Measurements from ENCODE around the gene PTGES3L. TPM values are rescaled to one million over a fixed set of nuclear protein-coding genes. Genes with fewer than 3 reads are reported as not detected.

The PTGES3L gene
- total and polyA plus RNA-seq, 2 donors: 6.8 to 18.6 TPM

DNA sequence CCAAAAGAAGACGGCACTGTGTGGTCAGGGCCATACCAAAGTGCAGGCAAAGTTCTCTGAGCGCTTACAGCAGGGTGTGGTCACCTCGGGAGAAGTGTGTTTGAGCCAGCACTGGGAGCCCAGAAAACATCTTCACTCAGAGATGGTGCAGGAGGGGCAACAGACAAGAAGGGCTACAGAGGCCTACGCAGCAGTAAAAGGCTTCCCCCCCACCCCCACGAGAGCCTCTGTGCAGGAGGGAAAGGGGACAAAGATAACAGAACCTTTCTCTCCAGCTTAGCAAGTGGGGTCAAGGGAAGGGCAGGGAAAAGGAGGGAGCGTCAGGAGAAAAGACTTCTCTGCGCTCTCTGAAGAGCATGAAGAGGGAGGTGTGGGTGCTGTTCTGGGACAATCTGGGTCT lies 39.5 kb upstream of the PTGES3L start:
- H3K27ac ChIP-seq (ENCODE audit: low read depth): peak overlapping the region; percentile 42
- H3K4me3 ChIP-seq (ENCODE audit: low read depth, low read length): no peak overlapping the region
- WGBS: 24% methylated on average over 7 of the region's 7 CpGs
- peaks cover 1% of the 10 kb centered on the region for H3K4me1 ChIP-seq (ENCODE audit: insufficient read depth)
- DNase-seq (ENCODE audit: extremely low spot score): no peak
- H3K36me3 ChIP-seq (ENCODE audit: insufficient read depth): no peaks in the 10 kb centered on the region

DNA sequence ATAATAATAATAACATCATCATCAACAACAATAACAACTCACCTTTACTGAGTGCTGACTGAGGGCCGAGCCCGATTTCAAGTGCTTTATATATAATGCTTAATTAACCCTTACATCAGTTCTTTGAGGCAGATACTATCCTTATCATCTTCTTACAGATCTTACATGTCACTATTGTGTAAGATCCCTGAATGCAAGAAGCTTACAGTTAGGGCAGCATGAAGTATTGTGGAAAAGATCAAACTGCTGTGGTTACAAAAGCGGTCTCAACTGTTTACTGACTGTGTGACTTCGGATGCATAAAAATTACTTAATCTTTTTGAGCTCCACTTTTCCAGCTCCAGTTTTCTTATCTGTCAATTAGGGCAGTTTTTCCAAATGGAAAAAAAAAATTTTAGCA lies 39.1 kb upstream of the PTGES3L start:
- Histone ChIP-seq H3K4me3 (ENCODE audit: low read depth, low read length) (no peak overlapping the region), H3K36me3 (ENCODE audit: insufficient read depth) (no peaks in the 10 kb centered on the region), H3K27ac (ENCODE audit: low read depth) (no peak overlapping the region), H3K4me1 (ENCODE audit: insufficient read depth) (peaks cover 1% of the 10 kb centered on the region)
- no peak for DNase-seq (ENCODE audit: extremely low spot score)
- 40% methylated on average over 4 of the region's 4 CpGs for WGBS

GRCh38 chr17:43018008-43018853 lies 38.4 kb upstream of the PTGES3L start:
- no peak for DNase-seq (ENCODE audit: extremely low spot score)
- 65% methylated on average over 19 of the region's 19 CpGs for WGBS
- Histone ChIP-seq H3K36me3 (ENCODE audit: insufficient read depth) (no peaks in the 10 kb centered on the region), H3K4me3 (ENCODE audit: low read depth, low read length) (no peak overlapping the region), H3K27ac (ENCODE audit: low read depth) (no peak overlapping the region), H3K4me1 (ENCODE audit: insufficient read depth) (peaks cover 1% of the 10 kb centered on the region)

DNA sequence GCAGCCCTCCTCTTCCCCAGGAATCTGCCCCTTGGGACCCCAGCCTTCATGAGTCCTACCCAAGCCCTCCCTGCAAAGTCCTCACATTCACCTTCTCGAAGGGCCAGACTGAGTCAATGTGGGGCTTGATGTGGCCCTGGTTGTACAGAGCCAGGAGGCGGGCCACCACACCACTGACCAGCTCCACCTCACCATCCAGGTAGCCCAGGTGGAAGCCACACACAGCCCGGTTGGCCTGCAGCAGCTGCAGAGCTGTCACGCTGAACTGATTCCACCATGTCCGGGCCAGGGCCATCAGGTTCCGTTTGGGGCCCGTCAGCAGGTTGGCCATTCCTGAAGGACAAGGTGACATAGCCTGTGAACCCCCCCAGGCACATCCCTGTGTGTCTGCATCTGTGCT lies 36.3 kb upstream of the PTGES3L start:
- no peak for DNase-seq (ENCODE audit: extremely low spot score)
- H3K36me3 ChIP-seq (ENCODE audit: insufficient read depth): peaks cover 2% of the 10 kb centered on the region
- 85% methylated on average over 7 of the region's 7 CpGs for WGBS
- H3K4me3 ChIP-seq (ENCODE audit: low read depth, low read length): no peak overlapping the region
- H3K4me1 ChIP-seq (ENCODE audit: insufficient read depth): peaks cover 1% of the 10 kb centered on the region
- H3K27ac ChIP-seq (ENCODE audit: low read depth): peak overlapping the region; percentile 7

- no peak for DNase-seq (ENCODE audit: extremely low spot score)
- no peak overlapping the region for H3K4me3 ChIP-seq (ENCODE audit: low read depth, low read length)
- peaks cover 1% of the 10 kb centered on the region for H3K4me1 ChIP-seq (ENCODE audit: insufficient read depth)
- no peak overlapping the region for H3K27ac ChIP-seq (ENCODE audit: low read depth)
- 54% methylated on average over 9 of the region's 9 CpGs for WGBS
- peaks cover 2% of the 10 kb centered on the region for H3K36me3 ChIP-seq (ENCODE audit: insufficient read depth)
Observed at GRCh38 chr17:43015579-43015978, 35.7 kb upstream of the PTGES3L start.

DNA sequence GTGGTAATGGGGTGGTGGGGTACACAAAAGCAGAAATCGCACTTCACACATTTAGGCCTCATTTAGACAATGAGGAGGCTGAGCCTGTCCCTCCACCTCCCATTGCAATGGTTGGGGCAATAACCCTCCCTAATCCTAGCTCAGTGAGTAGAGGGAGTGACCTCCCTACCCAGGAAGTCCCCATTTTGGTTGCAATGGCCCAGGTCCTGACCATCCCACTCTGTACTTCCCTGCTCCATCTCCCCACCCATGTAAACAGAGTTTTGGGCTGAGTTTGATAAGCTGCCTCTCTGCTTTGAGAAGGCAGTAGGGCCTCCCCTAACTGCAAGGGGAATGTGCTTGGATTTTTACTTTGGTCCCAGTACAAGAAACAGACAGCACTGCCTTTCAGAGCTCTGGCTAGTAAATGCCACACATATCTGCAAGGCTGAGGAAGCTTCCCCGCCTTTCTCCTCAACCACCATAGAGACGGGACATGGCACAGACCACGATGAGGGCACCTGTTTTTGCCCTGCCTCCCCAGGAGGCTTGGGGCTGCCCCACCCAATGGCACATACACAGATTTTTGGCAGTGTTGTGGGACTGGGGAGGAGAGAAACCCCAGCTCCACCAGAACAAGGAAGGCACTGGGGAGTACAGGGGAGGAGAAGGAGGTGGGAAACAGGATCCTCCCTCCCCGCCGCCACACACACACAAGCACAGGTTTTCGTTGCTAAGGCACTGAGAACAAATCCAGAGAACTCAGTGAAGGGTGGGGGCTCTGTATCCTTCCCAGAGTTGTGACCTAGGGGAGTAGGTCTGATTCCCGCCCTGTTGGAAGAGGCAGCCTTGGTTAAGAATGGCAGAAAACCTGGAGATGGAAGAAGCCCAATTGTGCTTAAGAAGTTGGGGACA lies 35.0 kb upstream of the PTGES3L start:
- Histone ChIP-seq H3K4me3 (ENCODE audit: low read depth, low read length) (no peak overlapping the region), H3K36me3 (ENCODE audit: insufficient read depth) (peaks cover 2% of the 10 kb centered on the region), H3K4me1 (ENCODE audit: insufficient read depth) (no peaks in the 10 kb centered on the region), H3K27ac (ENCODE audit: low read depth) (no peak overlapping the region)
- 78% methylated on average over 8 of the region's 8 CpGs for WGBS
- DNase-seq (ENCODE audit: extremely low spot score): no peak

GRCh38 chr17:43014020-43014648 lies 34.3 kb upstream of the PTGES3L start:
- DNase-seq (ENCODE audit: extremely low spot score): no peak
- no peaks in the 10 kb centered on the region for H3K4me1 ChIP-seq (ENCODE audit: insufficient read depth)
- H3K27ac ChIP-seq (ENCODE audit: low read depth): no peak overlapping the region
- H3K36me3 ChIP-seq (ENCODE audit: insufficient read depth): peaks cover 2% of the 10 kb centered on the region
- H3K4me3 ChIP-seq (ENCODE audit: low read depth, low read length): no peak overlapping the region
- 70% methylated on average over 12 of the region's 12 CpGs for WGBS

- Histone ChIP-seq H3K27ac (ENCODE audit: low read depth) (no peak overlapping the region), H3K4me1 (ENCODE audit: insufficient read depth) (no peaks in the 10 kb centered on the region), H3K4me3 (ENCODE audit: low read depth, low read length) (no peak overlapping the region), H3K36me3 (ENCODE audit: insufficient read depth) (peaks cover 2% of the 10 kb centered on the region)
- DNase-seq (ENCODE audit: extremely low spot score): no peak
- 76% methylated on average over 8 of the region's 8 CpGs for WGBS
Observed at GRCh38 chr17:43013296-43013695, 33.4 kb upstream of the PTGES3L start.

DNA sequence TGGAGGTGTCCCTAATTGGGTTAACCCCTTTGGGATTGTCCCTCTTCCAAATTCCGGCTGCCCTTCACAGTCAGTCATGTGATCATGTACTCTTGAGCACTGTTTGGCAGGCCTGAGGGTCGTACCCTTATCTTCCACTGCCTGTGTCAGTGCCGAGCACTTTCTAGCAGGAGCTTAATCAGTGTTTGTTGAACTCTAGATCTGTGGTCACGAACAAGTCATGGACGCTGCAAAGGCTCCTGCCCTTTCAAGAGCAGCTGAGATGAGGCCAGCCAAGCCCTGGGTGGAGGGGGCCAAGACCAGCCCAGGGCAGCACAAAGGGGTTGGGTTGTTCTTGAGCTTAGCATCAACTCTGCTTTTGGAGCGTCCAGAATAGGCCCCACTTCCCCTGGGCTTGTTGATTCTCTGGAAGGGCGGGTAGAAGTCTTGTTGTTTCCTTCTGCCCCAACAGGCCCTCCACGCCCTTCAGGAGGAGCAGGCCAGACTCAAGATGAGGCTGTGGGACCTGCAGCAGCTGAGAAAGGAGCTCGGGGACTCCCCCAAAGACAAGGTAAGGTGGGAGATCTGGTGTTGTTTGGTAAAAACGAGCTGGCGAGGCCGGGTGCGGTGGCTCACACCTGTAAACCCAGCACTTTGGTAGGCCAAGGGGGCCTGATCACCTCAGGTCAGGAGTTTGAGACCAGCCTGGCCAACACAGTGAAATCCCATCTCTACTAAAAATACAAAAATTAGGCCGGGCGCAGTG lies 32.0 kb upstream of the PTGES3L start:
- Histone ChIP-seq H3K4me3 (ENCODE audit: low read depth, low read length) (no peak overlapping the region), H3K36me3 (ENCODE audit: insufficient read depth) (peaks cover 2% of the 10 kb centered on the region), H3K27ac (ENCODE audit: low read depth) (no peak overlapping the region), H3K4me1 (ENCODE audit: insufficient read depth) (no peaks in the 10 kb centered on the region)
- WGBS: 72% methylated on average over 15 of the region's 15 CpGs
- no peak for DNase-seq (ENCODE audit: extremely low spot score)

DNA sequence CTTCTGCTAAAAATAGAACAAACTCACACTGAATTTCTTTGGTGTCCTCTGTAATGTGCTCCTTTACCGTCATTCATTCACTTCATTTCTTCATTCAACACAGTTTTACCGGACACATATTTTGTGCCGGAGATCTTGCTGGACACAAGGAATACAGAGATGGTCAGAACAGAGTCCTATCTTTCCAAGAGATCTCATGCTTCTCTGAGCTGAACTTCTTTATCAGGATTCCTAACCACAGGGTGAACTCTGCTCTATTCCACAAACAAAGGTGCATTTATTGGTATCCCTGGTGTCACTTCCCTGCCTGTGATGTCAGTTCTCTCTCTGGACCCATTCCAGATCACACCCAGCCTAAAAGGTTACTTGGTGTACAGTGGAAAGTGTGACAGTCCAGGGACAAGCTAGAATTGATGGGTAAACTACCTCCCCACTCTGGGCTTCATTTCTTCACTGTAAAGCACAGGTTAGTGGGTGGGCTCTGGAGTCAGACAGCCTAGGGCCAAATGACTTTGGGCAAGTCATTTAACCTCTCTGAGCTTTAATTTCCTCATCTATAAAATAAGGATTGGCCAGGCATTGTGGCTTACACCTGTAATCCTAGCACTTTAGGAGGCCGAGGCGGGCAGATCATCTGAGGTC lies 30.9 kb upstream of the PTGES3L start:
- no peak for DNase-seq (ENCODE audit: extremely low spot score)
- Histone ChIP-seq H3K4me3 (ENCODE audit: low read depth, low read length) (no peak overlapping the region), H3K4me1 (ENCODE audit: insufficient read depth) (no peaks in the 10 kb centered on the region), H3K36me3 (ENCODE audit: insufficient read depth) (peaks cover 2% of the 10 kb centered on the region), H3K27ac (ENCODE audit: low read depth) (no peak overlapping the region)
- WGBS: 92% methylated on average over 5 of the region's 5 CpGs

GRCh38 chr17:43006639-43007551 lies 27.0 kb upstream of the PTGES3L start, which contains the start of gene IFI35:
Gene IFI35, plus strand, starts transcription at chr17:43006784. Its CDS starts 164 bp downstream, at chr17:43006948.
- WGBS: 28% methylated on average over 18 of the region's 18 CpGs

More at GRCh38 chr17:43006639-43007551, 27.0 kb upstream of the PTGES3L start, which contains the start of gene IFI35:
- Histone ChIP-seq H3K27ac (ENCODE audit: low read depth) (peak within 1 kb of the TSS; percentile 90), H3K4me3 (ENCODE audit: low read depth, low read length) (peak within 1 kb of the TSS; percentile 68), H3K36me3 (ENCODE audit: insufficient read depth) (no peaks in the 10 kb centered on the region), H3K4me1 (ENCODE audit: insufficient read depth) (no peaks in the 10 kb centered on the region)
- peak; percentile 47 for DNase-seq (ENCODE audit: extremely low spot score)
